NCI-H1417 treated with DMSO at 0.1 percent for 48 hours (cell line): ENCODE measurements around the gene NAT9.

Source experiments
- DNase-seq: peaks from one replicate; lab custom pipeline; 2025; lab: John Stamatoyannopoulos, UW

NAT9 gene

GRCh38 chr17:74805591-74805991 is 29.4 kb upstream of the NAT9 start:
- DNase-seq: no peak

GRCh38 chr17:74804683-74805082 is 28.5 kb upstream of the NAT9 start:
- DNase-seq: no peak

- DNase-seq: no peak
Measured at GRCh38 chr17:74803971-74804370, 27.8 kb upstream of the NAT9 start.

GRCh38 chr17:74803388-74803930 is 27.3 kb upstream of the NAT9 start:
- no peak for DNase-seq

GRCh38 chr17:74801896-74802295 is 25.8 kb upstream of the NAT9 start:
- DNase-seq: no peak

GRCh38 chr17:74800531-74800930 is 24.4 kb upstream of the NAT9 start:
- no peak for DNase-seq

- DNase-seq: no peak
Measured at GRCh38 chr17:74799097-74799496, 23.0 kb upstream of the NAT9 start.

- no peak for DNase-seq
Measured at GRCh38 chr17:74798239-74798707, 22.1 kb upstream of the NAT9 start.

- no peak for DNase-seq
Measured at GRCh38 chr17:74797824-74798223, 21.7 kb upstream of the NAT9 start.

GRCh38 chr17:74796866-74797265 is 20.7 kb upstream of the NAT9 start:
- DNase-seq: no peak

- no peak for DNase-seq
Measured at GRCh38 chr17:74796211-74796610, 20.1 kb upstream of the NAT9 start.

GRCh38 chr17:74795327-74796020 is 19.3 kb upstream of the NAT9 start:
- no peak for DNase-seq

- DNase-seq: no peak
Measured at GRCh38 chr17:74792586-74793105, 16.5 kb upstream of the NAT9 start.

- no peak for DNase-seq
Measured at GRCh38 chr17:74790161-74791058, 14.3 kb upstream of the NAT9 start.

- DNase-seq: no peak
Measured at GRCh38 chr17:74786431-74787055, 10.4 kb upstream of the NAT9 start.

- no peak for DNase-seq
Measured at GRCh38 chr17:74785981-74786360, 9.8 kb upstream of the NAT9 start.

GRCh38 chr17:74785096-74785980 is 9.2 kb upstream of the NAT9 start:
- no peak for DNase-seq

- no peak for DNase-seq
Measured at GRCh38 chr17:74784125-74784810, 8.1 kb upstream of the NAT9 start.

GRCh38 chr17:74782571-74782970 is 6.4 kb upstream of the NAT9 start:
- DNase-seq: no peak

- DNase-seq: no peak
Measured at GRCh38 chr17:74780443-74781238, 4.5 kb upstream of the NAT9 start.
